ENCODE measurements around the gene SAP30BP.

DNA sequence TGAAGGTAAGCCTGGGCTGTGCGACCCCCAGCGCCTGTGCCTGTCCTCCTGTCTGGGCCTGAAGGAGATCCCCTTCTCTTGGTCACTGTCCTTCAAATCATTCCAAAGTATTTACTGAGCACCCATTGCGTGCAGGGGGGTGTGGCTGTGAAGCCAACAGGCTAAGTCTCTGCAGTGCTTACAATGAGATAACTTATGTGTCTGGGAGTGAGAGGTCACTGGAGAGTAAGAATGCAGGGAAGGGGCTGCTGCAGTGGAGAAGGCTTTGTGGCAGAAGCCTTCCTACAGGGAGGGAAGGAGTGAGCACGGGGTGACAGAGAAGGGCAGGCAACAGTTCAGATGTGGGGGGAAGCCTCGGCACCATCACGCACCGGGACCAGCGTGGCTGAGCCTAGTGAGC, 45.1 kb upstream of the SAP30BP start:
- TF ChIP-seq, protein P1, sequence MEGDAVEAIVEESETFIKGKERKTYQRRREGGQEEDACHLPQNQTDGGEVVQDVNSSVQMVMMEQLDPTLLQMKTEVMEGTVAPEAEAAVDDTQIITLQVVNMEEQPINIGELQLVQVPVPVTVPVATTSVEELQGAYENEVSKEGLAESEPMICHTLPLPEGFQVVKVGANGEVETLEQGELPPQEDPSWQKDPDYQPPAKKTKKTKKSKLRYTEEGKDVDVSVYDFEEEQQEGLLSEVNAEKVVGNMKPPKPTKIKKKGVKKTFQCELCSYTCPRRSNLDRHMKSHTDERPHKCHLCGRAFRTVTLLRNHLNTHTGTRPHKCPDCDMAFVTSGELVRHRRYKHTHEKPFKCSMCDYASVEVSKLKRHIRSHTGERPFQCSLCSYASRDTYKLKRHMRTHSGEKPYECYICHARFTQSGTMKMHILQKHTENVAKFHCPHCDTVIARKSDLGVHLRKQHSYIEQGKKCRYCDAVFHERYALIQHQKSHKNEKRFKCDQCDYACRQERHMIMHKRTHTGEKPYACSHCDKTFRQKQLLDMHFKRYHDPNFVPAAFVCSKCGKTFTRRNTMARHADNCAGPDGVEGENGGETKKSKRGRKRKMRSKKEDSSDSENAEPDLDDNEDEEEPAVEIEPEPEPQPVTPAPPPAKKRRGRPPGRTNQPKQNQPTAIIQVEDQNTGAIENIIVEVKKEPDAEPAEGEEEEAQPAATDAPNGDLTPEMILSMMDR (IDR thresholded peaks at IDR 0.05; ENCODE audit: low read depth, low read length, poor library complexity, severe bottlenecking), result no peak
- no peak for TF ChIP-seq EZH2phosphoT487 (IDR thresholded peaks at IDR 0.05; ENCODE audit: borderline replicate concordance, low read length)
